GM23248 (cell line): Measurements from ENCODE around the gene AVP. TPM values are rescaled to one million over a fixed set of nuclear protein-coding genes. Genes with fewer than 3 reads are reported as not detected.
A peak's percentile ranks its signal among the peaks of the same experiment; 100 is the strongest.

ENCODE experiments used
- DNase-seq: peaks from one replicate; pipeline ENCODE4 v3.0.0-alpha.2; 2015
- H2AFZ ChIP-seq: fragments of 200-600 bp; sonication (generic); 2 replicates; pipeline ENCODE4 v1.6.1; 2016; ENCODE audit warnings: antibody characterized with exemption
- H3F3A ChIP-seq: fragments of 200-600 bp; sonication (generic); 2 replicates; pipeline ENCODE4 v1.6.1; 2016; ENCODE audit warnings: mild to moderate bottlenecking, antibody characterized with exemption, mixed run types; ENCODE audit not compliant: insufficient read depth
- H3K27ac ChIP-seq: fragments of 200-600 bp; sonication (generic); 2 replicates; pipeline ENCODE4 v1.5.1; 2016; ENCODE audit warnings: mild to moderate bottlenecking
- H3K27me3 ChIP-seq: fragments of 200-600 bp; sonication (generic); replicated peaks from 2 replicates; pipeline ENCODE4 v1.6.1; 2016; ENCODE audit warnings: mild to moderate bottlenecking; ENCODE audit not compliant: insufficient read depth
- H3K36me3 ChIP-seq: fragments of 200-600 bp; sonication (generic); 2 replicates; pipeline ENCODE4 v1.6.1; 2016; ENCODE audit warnings: low read depth, mild to moderate bottlenecking
- H3K4me1 ChIP-seq: fragments of 200-600 bp; sonication (generic); 2 replicates; pipeline ENCODE4 v1.6.1; 2016; ENCODE audit warnings: mild to moderate bottlenecking; ENCODE audit not compliant: insufficient read depth
- H3K4me2 ChIP-seq: fragments of 200-600 bp; sonication (generic); one replicate; pipeline ENCODE4 v1.6.1; 2016; ENCODE audit warnings: mild to moderate bottlenecking; ENCODE audit not compliant: unreplicated experiment
- H3K4me3 ChIP-seq: fragments of 200-600 bp; sonication (generic); 2 replicates; pipeline ENCODE4 v1.5.1; 2016; ENCODE audit warnings: mild to moderate bottlenecking
- H3K79me2 ChIP-seq: fragments of 200-600 bp; sonication (generic); 2 replicates; pipeline ENCODE4 v1.6.1; 2016; ENCODE audit warnings: mild to moderate bottlenecking; ENCODE audit not compliant: insufficient read depth
- H3K9ac ChIP-seq: fragments of 200-600 bp; sonication (generic); 2 replicates; pipeline ENCODE4 v1.6.1; 2016; ENCODE audit warnings: mild to moderate bottlenecking
- H3K9me2 ChIP-seq: fragments of 200-600 bp; sonication (generic); 2 replicates; pipeline ENCODE4 v1.6.1; 2016; ENCODE audit warnings: mixed run types, mild to moderate bottlenecking, moderate library complexity; ENCODE audit not compliant: insufficient read depth
- H3K9me3 ChIP-seq: fragments of 200-600 bp; sonication (generic); one replicate; pipeline ENCODE4 v1.6.1; 2017; ENCODE audit warnings: low read depth
- H4K20me1 ChIP-seq: fragments of 200-600 bp; sonication (generic); 2 replicates; pipeline ENCODE4 v1.6.0; 2016; ENCODE audit not compliant: insufficient read depth
- EZH2 ChIP-seq: fragments of 200-600 bp; sonication (generic); IDR thresholded peaks from 2 replicates; pipeline ENCODE4 v1.6.1; 2018; ENCODE audit warnings: antibody characterized with exemption, mild to moderate bottlenecking; ENCODE audit not compliant: insufficient read depth, poor library complexity, severe bottlenecking
- EZH2phosphoT487 ChIP-seq: fragments of 200-600 bp; sonication (generic); IDR thresholded peaks from 2 replicates; pipeline ENCODE4 v1.6.1; 2018; ENCODE audit warnings: antibody characterized with exemption, moderate library complexity, mild to moderate bottlenecking, low read depth; ENCODE audit not compliant: insufficient read depth
- WGBS, 2 experiments: methylation state at CpG; one replicate each; pipeline ENCODE4 v1.1.6; 2015 to 2017; ENCODE audit warnings: low lambda C conversion rate in 2 of 2, low coverage in 1 of 2; ENCODE audit errors: missing lambda C conversion rate in 2 of 2; 5-methylcytosine and 5-hydroxymethylcytosine counted together
- in situ Hi-C: fragments of 300-500 bp; cut with MboI; formaldehyde crosslinking; loops from 2 replicates; pipeline ENCODE4 v1.15.0; 2020
- polyA plus RNA-seq: library from polyadenylated mRNA; unstranded; fragments of >200 nt; fragmentation: Nextera tagmentation; extraction: Ambion mirVana; gene quantifications from 2 replicates; pipeline ENCODE4 v1.2.1, GENCODE V29; 2016
- total RNA-seq: library from RNA; depleted of rRNA; stranded (reverse); fragments of >200 nt; shearing (Covaris generic); gene quantifications from 2 replicates; pipeline ENCODE4 v1.2.3, GENCODE V29; 2014

Gene AVP
- total and polyA plus RNA-seq, 2 experiments from 2014 or later, result not detected

DNA sequence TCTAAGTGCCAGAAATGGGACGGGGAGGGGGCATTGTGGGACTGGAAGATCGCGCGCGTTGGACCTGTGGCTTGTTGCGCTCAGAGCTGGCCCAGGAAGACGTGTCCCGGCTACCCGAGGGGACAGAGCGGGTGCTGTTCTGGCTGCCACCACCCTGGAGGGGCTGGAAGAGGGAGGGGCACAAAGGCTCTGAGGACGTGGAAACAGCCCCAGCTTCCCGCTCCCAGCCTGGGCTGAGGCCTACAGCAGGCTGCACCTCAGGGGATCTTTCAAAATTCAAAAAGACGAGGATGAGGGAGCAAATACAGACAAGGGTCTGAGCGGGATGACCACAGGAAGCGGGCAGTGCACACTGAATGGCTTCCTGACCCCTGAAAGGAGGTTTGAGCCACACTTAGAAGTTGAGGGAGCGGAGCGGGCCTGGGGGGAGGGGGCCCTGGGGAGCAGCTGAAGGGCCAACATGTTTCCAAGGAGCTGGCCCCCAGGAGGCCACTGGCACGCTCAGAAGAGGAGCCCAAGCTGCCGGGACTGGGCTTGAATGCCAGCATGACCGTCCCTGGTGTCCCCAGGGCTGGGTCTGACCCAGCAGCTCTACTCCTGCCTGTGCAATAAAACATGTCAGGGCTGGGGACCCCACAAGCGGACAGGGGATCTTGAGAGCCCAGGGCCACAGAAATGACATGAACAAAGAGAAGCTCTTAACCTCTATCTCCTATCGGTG, 11.8 kb downstream of the AVP start:
- H3K9me2 ChIP-seq, result no peaks in the 10 kb centered on the region
- DNase-seq, result no peak
- WGBS, 2 experiments, result 67 to 72% methylated on average over 22 of the region's 22 CpGs
- no peaks in the 10 kb centered on the region for H3K36me3 ChIP-seq
- peak overlapping the region; percentile 67 for H3K4me3 ChIP-seq
- no peak overlapping the region for H3K27ac ChIP-seq
- H3K9me3 ChIP-seq, result no peaks in the 10 kb centered on the region
- in situ Hi-C loops, result no loop called here
- no peaks in the 10 kb centered on the region for H3K27me3 ChIP-seq
- H4K20me1 ChIP-seq, result no peaks in the 10 kb centered on the region
- peaks cover 12% of the 10 kb centered on the region for H3F3A ChIP-seq
- TF ChIP-seq EZH2phosphoT487, result no peak
- peak overlapping the region; percentile 69; the same call in 1 of the 2 replicates for H3K9ac ChIP-seq
- H2AFZ ChIP-seq, result peak overlapping the region; percentile 75
- H3K4me2 ChIP-seq, result no peak overlapping the region
- 0 out of 2 replicates have a peak, but pooled peaks cover 6% of the 10 kb centered on the region for H3K4me1 ChIP-seq
- H3K79me2 ChIP-seq, result no peaks in the 10 kb centered on the region

- H3K9me3 ChIP-seq, result no peaks in the 10 kb centered on the region
- no peaks in the 10 kb centered on the region for H3K79me2 ChIP-seq
- TF ChIP-seq EZH2phosphoT487 (0 out of 2 replicates have a peak, but pooled peaks have one; percentile 20), EZH2 (no peak)
- no peak within 1 kb of the TSS for H3K27ac ChIP-seq
- 7 to 9% methylated on average over 63 to 71 of the region's 95 CpGs for WGBS, 2 experiments
- H3K36me3 ChIP-seq, result no peaks in the 10 kb centered on the region
- H3K27me3 ChIP-seq, result no peaks in the 10 kb centered on the region
- H3F3A ChIP-seq, result peaks cover 20% of the 10 kb centered on the region
- peaks cover 14% of the 10 kb centered on the region for H3K4me1 ChIP-seq
- no peaks in the 10 kb centered on the region for H4K20me1 ChIP-seq
- H3K9me2 ChIP-seq, result no peaks in the 10 kb centered on the region
- peak within 1 kb of the TSS; percentile 75 for H3K4me2 ChIP-seq
- H3K9ac ChIP-seq, result peak within 1 kb of the TSS; percentile 69
- in situ Hi-C loops, result no loop called here
- peak within 1 kb of the TSS; percentile 67 for H3K4me3 ChIP-seq
- DNase-seq, result peak; percentile 50
- peak within 1 kb of the TSS; percentile 75 for H2AFZ ChIP-seq
Measured at GRCh38 chr20:3071610-3072529, 12.7 kb downstream of the AVP start, which contains the start of gene OXT. Gene OXT, plus strand, starts transcription at chr20:3071620. Its CDS starts 36 bp downstream, at chr20:3071656.

GRCh38 chr20:3071266-3071609, 13.3 kb downstream of the AVP start:
- Histone ChIP-seq H4K20me1 (no peaks in the 10 kb centered on the region), H3K79me2 (no peaks in the 10 kb centered on the region), H3F3A (peaks cover 21% of the 10 kb centered on the region), H3K9me3 (no peaks in the 10 kb centered on the region), H2AFZ (peak overlapping the region; percentile 75), H3K27me3 (no peaks in the 10 kb centered on the region), H3K9ac (peak overlapping the region; percentile 69; the same call in 1 of the 2 replicates), H3K4me3 (peak overlapping the region; percentile 67), H3K9me2 (no peaks in the 10 kb centered on the region), H3K36me3 (no peaks in the 10 kb centered on the region), H3K4me1 (peaks cover 18% of the 10 kb centered on the region), H3K27ac (no peak overlapping the region), H3K4me2 (peak overlapping the region; percentile 75)
- no peak for TF ChIP-seq EZH2
- in situ Hi-C loops, result no loop called here
- no peak for DNase-seq
- WGBS, 2 experiments, result 43 to 52% methylated on average over 14 to 16 of the region's 16 CpGs

GRCh38 chr20:3070725-3071124, 13.8 kb downstream of the AVP start:
- Histone ChIP-seq H3K4me1 (peaks cover 23% of the 10 kb centered on the region), H3K79me2 (no peaks in the 10 kb centered on the region), H2AFZ (no peak overlapping the region), H3K9me2 (no peaks in the 10 kb centered on the region), H3K9me3 (no peaks in the 10 kb centered on the region), H3K4me2 (no peak overlapping the region), H3K27me3 (no peaks in the 10 kb centered on the region), H3K36me3 (no peaks in the 10 kb centered on the region), H3K9ac (no peak overlapping the region), H3K27ac (no peak overlapping the region), H4K20me1 (no peaks in the 10 kb centered on the region), H3K4me3 (no peak overlapping the region), H3F3A (peaks cover 26% of the 10 kb centered on the region)
- in situ Hi-C loops, result no loop called here
- no peak for DNase-seq
- TF ChIP-seq EZH2 (no peak), EZH2phosphoT487 (no peak)
- WGBS, 2 experiments, result 88% methylated on average over 4 of the region's 4 CpGs
